ENCODE measurements around the gene ACP2. TPM values are rescaled to one million over a fixed set of nuclear protein-coding genes. Genes with fewer than 3 reads are reported as not detected.
A peak's percentile ranks its signal among the peaks of the same experiment; 100 is the strongest.

ACP2 gene
- total RNA-seq, 4 donors from 2014 or later = 20.2 to 38.9 (median 21.9) TPM

- WGBS, 2 donors = 90 to 92% methylated on average over 13 of the region's 13 CpGs
- peak in 1 of 2 donors; percentile 29 for DNase-seq (ENCODE audit: low spot score in 2 of 2)
- TF ChIP-seq POLR2A (IDR thresholded peaks at IDR 0.05) = no peak
- intact Hi-C loops (cut with DNase I; ENCODE audit: low total_unique reads) = no loop called here
- H3K4me3 ChIP-seq (ENCODE audit: low read depth, poor library complexity, severe bottlenecking) = no peak overlapping the region
Observed at GRCh38 chr11:47285969-47286770, 37.6 kb upstream of the ACP2 start.

GRCh38 chr11:47284151-47284550 lies 35.5 kb upstream of the ACP2 start:
- TF ChIP-seq POLR2A (IDR thresholded peaks at IDR 0.05) (no peak), CTCF (IDR thresholded peaks at IDR 0.05) (no peak)
- H3K4me3 ChIP-seq (ENCODE audit: low read depth, poor library complexity, severe bottlenecking) = no peak overlapping the region
- WGBS, 2 donors = 91 to 95% methylated on average over 4 of the region's 4 CpGs
- intact Hi-C loops (cut with DNase I; ENCODE audit: low total_unique reads) = no loop called here
- peak in 1 of 2 donors; percentile 75 for DNase-seq (ENCODE audit: low spot score in 2 of 2)

- DNase-seq (ENCODE audit: low spot score in 2 of 2) = no peak
- 96% methylated on average over 7 of the region's 7 CpGs for WGBS, 2 donors
- TF ChIP-seq CTCF (IDR thresholded peaks at IDR 0.05) (no peak), POLR2A (IDR thresholded peaks at IDR 0.05) (no peak)
- intact Hi-C loops (cut with DNase I; ENCODE audit: low total_unique reads) = no loop called here
- H3K4me3 ChIP-seq (ENCODE audit: low read depth, poor library complexity, severe bottlenecking) = no peak overlapping the region
Observed at GRCh38 chr11:47282462-47282861, 33.8 kb upstream of the ACP2 start.

GRCh38 chr11:47280860-47281259 lies 32.2 kb upstream of the ACP2 start:
- intact Hi-C loops (cut with DNase I; ENCODE audit: low total_unique reads) = no loop called here

GRCh38 chr11:47280099-47280498 lies 31.5 kb upstream of the ACP2 start:
- TF ChIP-seq CTCF (IDR thresholded peaks at IDR 0.05) (no peak), POLR2A (IDR thresholded peaks at IDR 0.05) (no peak)
- DNase-seq (ENCODE audit: low spot score in 2 of 2) = no peak
- H3K4me3 ChIP-seq (ENCODE audit: low read depth, poor library complexity, severe bottlenecking) = no peak overlapping the region
- intact Hi-C loops (cut with DNase I; ENCODE audit: low total_unique reads) = no loop called here

More at GRCh38 chr11:47280860-47281259, 32.2 kb upstream of the ACP2 start:
- H3K4me3 ChIP-seq (ENCODE audit: low read depth, poor library complexity, severe bottlenecking) = no peak overlapping the region
- no peak for DNase-seq (ENCODE audit: low spot score in 2 of 2)
- TF ChIP-seq CTCF (IDR thresholded peaks at IDR 0.05) = no peak
- 74 to 86% methylated on average over 5 of the region's 5 CpGs for WGBS, 2 donors

GRCh38 chr11:47278769-47279168 lies 30.2 kb upstream of the ACP2 start:
- WGBS, 2 donors = 91 to 94% methylated on average over 4 of the region's 4 CpGs
- intact Hi-C loops (cut with DNase I; ENCODE audit: low total_unique reads) = no loop called here
- no peak for DNase-seq (ENCODE audit: low spot score in 2 of 2)
- TF ChIP-seq CTCF (IDR thresholded peaks at IDR 0.05) (no peak), POLR2A (IDR thresholded peaks at IDR 0.05) (no peak)
- no peak overlapping the region for H3K4me3 ChIP-seq (ENCODE audit: low read depth, poor library complexity, severe bottlenecking)
